ENCODE data around the gene ZNF398. TPM values are rescaled to one million over a fixed set of nuclear protein-coding genes. Genes with fewer than 3 reads are reported as not detected.
A peak's percentile ranks its signal among the peaks of the same experiment; 100 is the strongest.

The ZNF398 gene
- total and polyA plus RNA-seq, 9 of the 15 experiments (the other 6 are each of a cell fraction or from before 2014, with no cell fraction given), result 4.0 to 18.6 (median 10.4) TPM

- TF ChIP-seq LARP7 (IDR thresholded peaks at IDR 0.05), result no peak
- no peak for TF ChIP-seq IFI16 (CRISPR knock-in tag; IDR thresholded peaks at IDR 0.05)
- TF ChIP-seq GTF2F1 (IDR thresholded peaks at IDR 0.05; ENCODE audit: low read depth, low read length), result no peak
- TF ChIP-seq YY1 (IDR thresholded peaks at IDR 0.05; ENCODE audit: borderline replicate concordance in 1 of 3, control insufficient read depth in 1 of 3, extremely low read depth in 1 of 3, insufficient read depth in 3 of 3, insufficient read length in 1 of 3, insufficient replicate concordance in 2 of 3, low read depth in 1 of 3, low read length in 2 of 3), result peak in 2 of 3 experiments; percentile 72 to 78
- peak; percentile 70 for TF ChIP-seq NR3C1 (CRISPR knock-in tag; IDR thresholded peaks at IDR 0.05)
- TF ChIP-seq POLR2AphosphoS5 (IDR thresholded peaks at IDR 0.05; ENCODE audit: control insufficient read depth, insufficient read depth, low read depth, low read length), result peak; percentile 46; the same call in 1 of the 2 replicates
- no peak for TF ChIP-seq HEY1 (CRISPR knock-in tag; IDR thresholded peaks at IDR 0.05; ENCODE audit: borderline replicate concordance)
- peak; percentile 59; the same call in 1 of the 2 replicates for TF ChIP-seq ERF (CRISPR knock-in tag; IDR thresholded peaks at IDR 0.05)
- TF ChIP-seq RFX5 (IDR thresholded peaks at IDR 0.05; ENCODE audit: low read depth, low read length), result no peak
- no peak for TF ChIP-seq SMARCB1 (IDR thresholded peaks at IDR 0.05; ENCODE audit: insufficient read length, low read depth)
- TF ChIP-seq XRCC3 (IDR thresholded peaks at IDR 0.05), result no peak
- TF ChIP-seq ZFP36 (IDR thresholded peaks at IDR 0.05; ENCODE audit: low read depth, low read length, partially characterized antibody), result peak; percentile 20
- TF ChIP-seq HCFC1 (IDR thresholded peaks at IDR 0.05; ENCODE audit: low read depth, low read length), result peak; percentile 74
- peak; percentile 20; the same call in 1 of the 2 replicates for TF ChIP-seq CBX5 (IDR thresholded peaks at IDR 0.05; ENCODE audit: borderline replicate concordance, low read depth)
- peak; percentile 44; the same call in 1 of the 2 replicates for TF ChIP-seq ZNF124 (CRISPR knock-in tag; IDR thresholded peaks at IDR 0.05)
- TF ChIP-seq ZNF507 (tag; conservative IDR thresholded peaks at IDR 0.05), result no peak
- no peak for TF ChIP-seq DDX20 (tag; IDR thresholded peaks at IDR 0.05; ENCODE audit: low read depth)
- TF ChIP-seq, protein P1, sequence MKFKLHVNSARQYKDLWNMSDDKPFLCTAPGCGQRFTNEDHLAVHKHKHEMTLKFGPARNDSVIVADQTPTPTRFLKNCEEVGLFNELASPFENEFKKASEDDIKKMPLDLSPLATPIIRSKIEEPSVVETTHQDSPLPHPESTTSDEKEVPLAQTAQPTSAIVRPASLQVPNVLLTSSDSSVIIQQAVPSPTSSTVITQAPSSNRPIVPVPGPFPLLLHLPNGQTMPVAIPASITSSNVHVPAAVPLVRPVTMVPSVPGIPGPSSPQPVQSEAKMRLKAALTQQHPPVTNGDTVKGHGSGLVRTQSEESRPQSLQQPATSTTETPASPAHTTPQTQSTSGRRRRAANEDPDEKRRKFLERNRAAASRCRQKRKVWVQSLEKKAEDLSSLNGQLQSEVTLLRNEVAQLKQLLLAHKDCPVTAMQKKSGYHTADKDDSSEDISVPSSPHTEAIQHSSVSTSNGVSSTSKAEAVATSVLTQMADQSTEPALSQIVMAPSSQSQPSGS (CRISPR knock-in tag; IDR thresholded peaks at IDR 0.05), result peak; percentile 77
- TF ChIP-seq HDAC8 (tag; IDR thresholded peaks at IDR 0.05), result peak; percentile 27; the same call in 1 of the 2 replicates
- no peak for TF ChIP-seq BRCA1 (IDR thresholded peaks at IDR 0.05)
- peak; percentile 68; the same call in 1 of the 2 replicates for TF ChIP-seq BRCA1 (CRISPR knock-in tag; IDR thresholded peaks at IDR 0.05)
- no peak for TF ChIP-seq KLF13 (tag; IDR thresholded peaks at IDR 0.05; ENCODE audit: borderline replicate concordance, low read depth)
- TF ChIP-seq PCBP1 (IDR thresholded peaks at IDR 0.05; ENCODE audit: low read depth, low read length, poor library complexity, severe bottlenecking), result no peak
- TF ChIP-seq FOXJ3 (CRISPR knock-in tag; IDR thresholded peaks at IDR 0.05), result no peak
- 0 out of 2 replicates have a peak, but pooled peaks have one; percentile 38 for TF ChIP-seq TOE1 (IDR thresholded peaks at IDR 0.05; ENCODE audit: borderline replicate concordance)
- no peak; the same call in 1 of the 2 replicates for TF ChIP-seq TOE1 (CRISPR knock-in tag; IDR thresholded peaks at IDR 0.05; ENCODE audit: borderline replicate concordance, low read depth)
- no peak for TF ChIP-seq SREBF2 (CRISPR knock-in tag; IDR thresholded peaks at IDR 0.05)
- peak; percentile 32; the same call in 1 of the 2 replicates for TF ChIP-seq RAD51 (IDR thresholded peaks at IDR 0.05; ENCODE audit: borderline replicate concordance, low read depth)
These were observed at the start of gene ZNF398 (continued) for GRCh38 chr7:149147072-149147751.

Measured in K562 (cell line).